ENCODE results near the gene RFPL3. TPM values are rescaled to one million over a fixed set of nuclear protein-coding genes. Genes with fewer than 3 reads are reported as not detected.

Gene RFPL3
- polyA plus RNA-seq, 1 donor: 0.25 TPM

Other genes with a start within 250 kb of the RFPL3 start
- not detected for gene C22orf42, start 198.6 kb upstream of the RFPL3 start, polyA plus RNA-seq (ENCODE audit: insufficient read length)
- gene RFPL2, start 152.8 kb upstream of the RFPL3 start, polyA plus RNA-seq (ENCODE audit: insufficient read length): not detected
- gene SLC5A4, start 102.5 kb upstream of the RFPL3 start, polyA plus RNA-seq (ENCODE audit: insufficient read length): 1.0 TPM
- 56.4 TPM for gene RTCB, start 54.4 kb downstream of the RFPL3 start, polyA plus RNA-seq (ENCODE audit: insufficient read length)
- gene BPIFC, start 106.6 kb downstream of the RFPL3 start, polyA plus RNA-seq (ENCODE audit: insufficient read length): 0.22 TPM
- 50.2 TPM for gene FBXO7, start 116.9 kb downstream of the RFPL3 start, polyA plus RNA-seq (ENCODE audit: insufficient read length)